Suppressor macrophage treated with lipopolysaccharide for 4 hours (primary cell): ENCODE data around the gene ADAMTS15.

Experiments used
- DNase-seq: peaks from one replicate; pipeline ENCODE4 v3.0.0-alpha.2; 2020

Gene ADAMTS15, protein sequence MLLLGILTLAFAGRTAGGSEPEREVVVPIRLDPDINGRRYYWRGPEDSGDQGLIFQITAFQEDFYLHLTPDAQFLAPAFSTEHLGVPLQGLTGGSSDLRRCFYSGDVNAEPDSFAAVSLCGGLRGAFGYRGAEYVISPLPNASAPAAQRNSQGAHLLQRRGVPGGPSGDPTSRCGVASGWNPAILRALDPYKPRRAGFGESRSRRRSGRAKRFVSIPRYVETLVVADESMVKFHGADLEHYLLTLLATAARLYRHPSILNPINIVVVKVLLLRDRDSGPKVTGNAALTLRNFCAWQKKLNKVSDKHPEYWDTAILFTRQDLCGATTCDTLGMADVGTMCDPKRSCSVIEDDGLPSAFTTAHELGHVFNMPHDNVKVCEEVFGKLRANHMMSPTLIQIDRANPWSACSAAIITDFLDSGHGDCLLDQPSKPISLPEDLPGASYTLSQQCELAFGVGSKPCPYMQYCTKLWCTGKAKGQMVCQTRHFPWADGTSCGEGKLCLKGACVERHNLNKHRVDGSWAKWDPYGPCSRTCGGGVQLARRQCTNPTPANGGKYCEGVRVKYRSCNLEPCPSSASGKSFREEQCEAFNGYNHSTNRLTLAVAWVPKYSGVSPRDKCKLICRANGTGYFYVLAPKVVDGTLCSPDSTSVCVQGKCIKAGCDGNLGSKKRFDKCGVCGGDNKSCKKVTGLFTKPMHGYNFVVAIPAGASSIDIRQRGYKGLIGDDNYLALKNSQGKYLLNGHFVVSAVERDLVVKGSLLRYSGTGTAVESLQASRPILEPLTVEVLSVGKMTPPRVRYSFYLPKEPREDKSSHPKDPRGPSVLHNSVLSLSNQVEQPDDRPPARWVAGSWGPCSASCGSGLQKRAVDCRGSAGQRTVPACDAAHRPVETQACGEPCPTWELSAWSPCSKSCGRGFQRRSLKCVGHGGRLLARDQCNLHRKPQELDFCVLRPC

DNA sequence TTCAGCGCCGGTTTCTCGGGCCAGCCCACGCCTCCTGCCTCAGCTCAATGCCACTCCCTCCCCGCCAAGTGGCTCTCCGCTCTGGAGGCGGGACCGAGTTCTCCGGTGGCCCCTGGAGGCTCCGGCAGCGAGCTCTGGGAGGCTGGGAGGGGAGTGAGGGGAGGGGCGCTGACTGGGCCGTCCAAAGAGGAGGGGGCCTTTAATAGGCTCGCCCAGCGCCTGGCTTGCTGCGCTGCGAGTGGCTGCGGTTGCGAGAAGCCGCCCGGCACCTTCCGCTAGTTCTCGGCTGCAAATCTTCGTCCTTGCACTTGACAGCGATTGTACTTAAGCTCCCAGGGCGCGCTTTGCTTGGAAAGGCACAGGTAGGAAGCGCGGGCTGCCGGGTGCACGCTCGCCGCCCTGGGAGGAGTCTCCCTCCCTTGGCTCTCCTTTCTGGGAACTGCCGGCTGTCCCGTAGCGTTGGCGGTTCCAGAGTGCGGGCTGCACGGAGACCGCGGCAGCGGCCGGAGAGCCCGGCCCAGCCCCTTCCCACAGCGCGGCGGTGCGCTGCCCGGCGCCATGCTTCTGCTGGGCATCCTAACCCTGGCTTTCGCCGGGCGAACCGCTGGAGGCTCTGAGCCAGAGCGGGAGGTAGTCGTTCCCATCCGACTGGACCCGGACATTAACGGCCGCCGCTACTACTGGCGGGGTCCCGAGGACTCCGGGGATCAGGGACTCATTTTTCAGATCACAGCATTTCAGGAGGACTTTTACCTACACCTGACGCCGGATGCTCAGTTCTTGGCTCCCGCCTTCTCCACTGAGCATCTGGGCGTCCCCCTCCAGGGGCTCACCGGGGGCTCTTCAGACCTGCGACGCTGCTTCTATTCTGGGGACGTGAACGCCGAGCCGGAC lies at the start of gene ADAMTS15:
Gene ADAMTS15 (plus strand): TSS at position 230 of the 894 bp plus-strand sequence. CDS start 329 bp downstream, at position 559.
- peak; percentile 44 for DNase-seq

DNA sequence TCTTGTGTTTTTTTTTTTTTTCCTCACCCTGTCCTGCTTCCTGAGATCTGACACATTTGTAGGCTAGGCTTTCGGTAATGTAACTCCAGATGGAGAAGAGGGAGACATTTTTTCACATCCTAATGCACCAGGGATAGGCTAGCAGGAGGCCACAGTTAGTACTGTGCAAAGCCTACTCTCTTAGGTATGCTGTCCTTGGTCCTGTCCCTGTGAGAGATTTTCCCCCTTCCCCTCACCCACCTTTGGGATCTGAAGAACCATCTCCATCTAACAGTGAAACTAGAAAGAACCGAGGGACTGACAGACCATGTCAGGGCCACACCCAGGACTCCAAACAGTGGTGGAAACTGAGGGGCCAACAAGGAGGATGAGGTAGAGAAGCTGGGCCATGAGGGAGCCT lies 49.2 kb upstream of the ADAMTS15 start:
- DNase-seq = no peak

DNA sequence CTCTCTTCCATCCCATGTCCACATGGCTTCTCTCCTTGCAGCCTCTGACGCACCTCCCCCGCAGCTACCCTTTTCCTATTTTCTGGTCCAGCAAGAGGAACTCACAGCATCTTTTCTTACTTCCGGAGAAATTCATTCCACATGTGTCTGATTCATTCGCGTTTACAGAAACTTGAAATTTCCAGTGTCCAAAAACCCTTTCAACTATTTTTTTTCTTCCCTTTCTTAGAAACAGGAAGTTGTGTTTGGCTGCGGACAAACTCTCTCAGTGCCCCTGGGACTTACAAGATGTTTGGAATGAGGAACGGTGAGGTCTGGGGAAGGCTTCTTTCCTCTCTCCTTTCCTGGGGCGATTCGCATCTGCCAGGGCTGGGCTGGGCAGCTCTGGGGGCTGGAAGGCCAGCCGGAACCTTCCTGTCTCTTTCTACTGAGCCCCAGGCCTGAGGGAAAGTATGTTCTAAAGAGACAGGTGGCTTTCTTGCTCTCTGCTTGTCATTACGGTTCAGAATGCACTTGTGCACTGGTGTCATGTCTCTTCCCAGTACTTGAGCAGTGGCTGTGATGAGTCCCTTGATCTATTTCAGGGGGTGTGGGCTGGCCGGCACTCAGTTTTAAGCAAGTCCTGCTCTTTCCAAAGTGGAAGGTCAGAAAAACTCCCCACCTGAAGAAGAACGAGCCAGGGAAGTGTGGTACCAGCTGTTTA lies 47.5 kb upstream of the ADAMTS15 start:
- peak; percentile 71 for DNase-seq

GRCh38 chr11:130402570-130402969 lies 45.9 kb upstream of the ADAMTS15 start:
- peak; percentile 43 for DNase-seq

- peak; percentile 52 for DNase-seq
These were observed 45.1 kb upstream of the ADAMTS15 start for GRCh38 chr11:130403271-130403804.

DNA sequence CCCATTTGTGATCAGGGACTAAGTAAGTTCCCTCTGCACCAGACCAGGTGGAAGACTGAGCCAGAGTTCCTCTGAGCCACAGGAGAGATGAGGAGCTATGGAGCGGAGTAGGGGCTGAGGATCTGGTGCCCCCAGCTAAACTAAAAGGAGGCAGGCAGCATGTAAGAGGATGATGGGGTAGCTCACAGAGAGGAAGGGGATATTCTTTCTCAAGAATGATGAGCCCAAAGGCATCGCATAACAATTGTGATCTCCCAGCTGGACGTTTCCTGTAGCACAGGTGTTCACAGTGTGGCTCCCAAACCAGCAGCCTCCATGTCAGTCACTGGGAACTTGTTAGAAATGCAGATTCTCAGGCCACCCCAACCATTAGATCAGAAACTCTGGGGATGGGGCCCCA lies 44.5 kb upstream of the ADAMTS15 start:
- DNase-seq = no peak

DNA sequence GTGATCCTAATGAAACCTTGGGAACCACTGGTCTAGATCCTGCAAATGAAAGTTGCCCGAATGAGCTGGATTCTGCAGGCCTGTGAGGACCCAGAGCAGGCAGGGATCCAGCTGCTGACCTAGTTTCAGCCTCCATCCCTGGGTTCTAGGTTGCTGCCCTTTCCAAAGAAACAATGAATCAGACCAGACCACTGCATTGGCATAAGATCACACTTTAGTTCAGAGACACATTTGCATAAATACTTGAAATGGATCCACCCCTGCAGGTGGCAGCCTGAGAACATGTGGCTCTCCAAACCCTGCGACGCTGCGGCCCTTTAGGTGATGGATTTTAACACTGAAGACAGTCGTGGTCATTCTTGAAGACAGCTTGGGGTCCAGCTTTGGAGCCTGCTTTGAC lies 43.7 kb upstream of the ADAMTS15 start:
- no peak for DNase-seq

- DNase-seq = no peak
These were observed 43.0 kb upstream of the ADAMTS15 start for GRCh38 chr11:130405428-130405827.

- peak; percentile 58 for DNase-seq
These were observed 40.5 kb upstream of the ADAMTS15 start for GRCh38 chr11:130407978-130408377.

GRCh38 chr11:130408401-130408890 lies 40.0 kb upstream of the ADAMTS15 start:
- no peak for DNase-seq

DNA sequence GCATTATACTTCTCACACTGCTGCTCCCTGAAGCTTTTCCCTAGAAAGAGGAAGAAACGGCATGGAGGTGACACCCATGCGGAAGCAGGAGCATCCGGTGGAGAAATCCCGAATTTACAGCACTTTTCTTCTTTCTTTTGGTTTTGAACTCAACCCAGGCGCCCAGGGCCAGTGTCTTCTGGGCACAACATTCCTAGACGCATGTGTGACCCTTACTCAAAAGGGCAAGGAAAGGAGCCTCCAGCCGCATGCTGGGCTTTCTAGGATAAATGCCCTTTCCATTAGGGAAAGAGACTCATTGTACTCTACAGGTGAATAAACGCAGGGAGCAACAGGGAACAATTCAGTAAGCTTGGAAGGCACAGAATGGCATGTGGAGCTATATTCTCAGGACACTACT lies 39.5 kb upstream of the ADAMTS15 start:
- DNase-seq = no peak

- DNase-seq = no peak
These were observed 38.7 kb upstream of the ADAMTS15 start for GRCh38 chr11:130409594-130410388.

- no peak for DNase-seq
These were observed 37.2 kb upstream of the ADAMTS15 start for GRCh38 chr11:130411223-130411622.

DNA sequence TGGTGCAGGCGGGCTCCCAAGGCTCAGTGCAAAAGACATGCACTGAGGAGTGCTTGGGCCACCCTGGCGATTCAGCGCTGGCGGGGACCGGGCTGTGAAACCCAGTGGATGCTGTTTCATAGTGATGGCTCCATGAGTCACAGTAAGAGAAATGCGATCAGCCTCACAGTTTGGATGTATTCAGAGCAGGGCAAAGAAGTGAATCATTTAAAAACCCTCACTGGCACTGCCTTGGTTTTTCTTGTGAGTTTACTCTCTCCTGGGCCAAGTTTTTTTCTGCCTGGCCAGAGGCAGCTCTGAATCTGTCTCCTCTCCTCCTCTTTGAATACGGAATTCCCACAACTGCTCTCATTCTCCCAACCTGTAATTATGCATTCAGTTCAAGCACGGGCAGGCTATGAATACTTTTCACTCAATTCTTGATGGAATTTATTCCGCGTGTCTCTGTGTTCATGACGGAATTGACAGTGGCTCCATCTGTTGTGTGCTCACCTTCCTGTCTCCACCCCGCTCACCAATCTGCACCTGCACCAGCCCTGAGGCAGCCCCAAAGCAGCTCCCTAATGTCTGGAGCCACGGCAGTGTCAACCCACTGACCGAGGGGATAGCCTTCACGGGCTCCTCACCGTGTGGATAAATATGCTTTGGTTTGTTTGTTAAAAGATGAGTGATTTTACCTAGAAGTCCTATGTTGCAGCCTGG lies 34.9 kb upstream of the ADAMTS15 start:
- DNase-seq = no peak

DNA sequence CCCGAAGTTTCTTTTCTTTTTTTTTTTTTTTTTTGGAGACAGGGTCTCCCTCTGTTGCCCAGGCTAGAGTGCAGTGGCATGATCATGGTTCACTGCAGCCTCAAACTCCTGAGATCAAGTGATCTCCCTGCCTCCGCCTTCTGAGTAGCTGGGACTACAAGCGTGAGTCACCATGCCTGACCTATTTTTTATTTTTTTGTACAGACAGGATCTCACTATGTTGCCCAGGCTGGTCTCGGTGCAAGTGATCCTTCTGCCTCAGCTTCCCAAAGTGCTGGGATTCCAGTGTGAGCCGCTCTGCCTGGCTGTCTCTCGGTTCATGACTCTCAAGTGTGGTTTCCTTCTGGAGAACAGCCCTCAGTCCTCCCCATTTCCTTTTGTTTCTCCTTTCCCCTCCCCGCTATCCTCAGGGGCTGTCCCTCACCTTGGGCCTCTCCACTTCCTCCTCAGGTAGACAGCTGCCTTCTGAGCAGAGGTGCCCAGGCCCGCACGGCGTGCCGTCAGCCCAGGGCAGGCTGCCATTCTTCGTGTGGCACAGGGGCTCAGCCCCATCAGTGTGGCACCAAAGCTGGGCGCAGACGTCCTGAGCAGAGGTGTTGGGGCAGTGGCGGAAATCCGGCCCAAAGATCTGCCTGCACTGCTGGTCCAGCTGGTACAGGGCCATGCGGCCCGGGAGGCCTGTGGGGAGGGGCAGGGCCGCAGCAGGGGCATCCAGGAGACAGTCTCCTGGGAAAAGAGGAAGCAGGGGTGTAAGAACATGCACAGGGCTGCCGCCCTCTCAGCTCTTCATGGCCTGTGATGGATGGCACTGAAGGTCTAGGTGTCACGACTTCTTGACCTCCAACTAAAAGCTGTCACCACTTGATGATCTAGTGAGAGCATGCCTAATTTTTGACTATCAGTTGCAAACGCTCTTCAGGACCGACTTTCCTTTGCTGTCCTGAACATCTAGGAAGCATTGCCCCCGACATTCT lies 34.1 kb upstream of the ADAMTS15 start:
- DNase-seq = no peak

DNA sequence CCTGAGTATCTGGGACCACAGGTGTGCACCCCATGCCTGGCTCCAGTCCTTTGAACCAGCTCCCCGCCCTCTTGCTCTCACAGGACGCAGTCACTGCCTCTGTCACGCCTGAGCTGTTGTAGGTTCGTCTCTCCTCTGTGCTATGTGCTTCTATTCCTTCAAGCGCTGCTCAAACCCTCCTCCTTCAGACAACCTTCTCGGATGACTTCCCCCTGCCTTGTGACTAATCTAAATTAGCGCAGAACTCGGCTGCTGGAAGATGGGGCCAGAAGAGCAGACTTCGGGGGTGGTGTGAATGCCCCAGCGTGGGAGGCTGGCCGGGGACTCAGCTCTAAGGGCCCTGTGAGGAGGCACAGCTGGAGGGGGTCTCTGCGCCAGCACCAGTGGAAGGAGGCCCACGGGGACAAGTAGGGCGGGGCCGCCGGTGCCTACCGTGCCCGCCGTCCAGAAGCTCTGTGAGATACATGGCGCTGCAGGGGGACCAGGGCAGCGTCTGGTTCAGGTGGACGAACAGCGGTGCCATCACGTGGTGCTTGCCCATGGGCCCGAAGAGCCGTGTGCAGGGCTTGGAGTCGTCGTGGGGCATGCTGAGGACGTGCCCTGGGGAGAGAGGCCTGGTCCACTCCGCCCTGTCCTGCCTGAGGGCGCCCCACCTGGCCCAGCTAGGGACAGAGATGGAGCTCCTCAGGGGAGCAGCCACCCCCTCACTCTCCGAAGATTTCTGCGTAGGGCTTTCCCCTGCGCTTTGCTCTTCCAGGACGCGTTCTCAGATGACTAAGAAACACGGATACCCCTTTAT lies 32.5 kb upstream of the ADAMTS15 start:
- DNase-seq = no peak

DNA sequence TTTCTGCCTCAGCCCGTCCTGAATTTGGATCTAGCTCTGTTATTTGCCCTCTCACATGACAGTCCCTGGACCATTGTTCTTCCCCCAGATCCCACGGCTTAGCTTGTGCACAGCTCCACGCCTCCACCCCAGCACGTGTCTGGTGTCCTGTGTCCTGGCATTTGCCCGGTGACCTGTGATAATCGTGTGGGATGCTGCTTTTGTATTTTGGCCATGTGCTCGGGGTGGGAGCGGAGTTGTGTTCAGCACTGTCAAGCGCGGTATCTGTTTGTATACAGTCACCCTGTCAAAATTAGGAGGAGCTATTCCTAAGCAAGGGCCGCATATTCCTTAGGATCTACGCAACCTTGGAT lies 31.9 kb upstream of the ADAMTS15 start:
- no peak for DNase-seq

DNA sequence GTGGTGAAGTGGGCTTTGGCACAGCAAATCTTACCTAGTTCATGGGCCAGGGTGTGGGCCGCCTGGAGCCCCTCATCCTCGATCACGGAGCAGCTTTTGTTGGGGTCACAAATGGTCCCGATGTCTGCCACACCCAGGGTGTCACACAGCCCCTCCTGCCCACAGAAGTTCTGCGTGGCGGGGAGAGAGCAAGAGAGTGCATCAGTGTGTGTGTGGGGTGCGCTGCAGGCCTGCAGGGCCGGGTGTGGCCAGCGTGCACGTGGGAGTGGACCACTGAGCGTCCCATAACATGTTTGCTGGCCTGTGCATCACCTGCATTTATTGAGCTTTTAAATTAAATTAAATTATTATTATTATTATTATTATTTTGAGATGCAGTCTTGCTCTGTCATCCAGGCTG lies 31.5 kb upstream of the ADAMTS15 start:
- DNase-seq = no peak
